ENCODE results near the gene PCCA. TPM values are rescaled to one million over a fixed set of nuclear protein-coding genes. Genes with fewer than 3 reads are reported as not detected.
A peak's percentile ranks its signal among the peaks of the same experiment; 100 is the strongest.
"Not testable (repeated sequence)": the region's sequence is repeated elsewhere in the genome, so short reads cannot be mapped to it uniquely, and the experiment has no call there.

PCCA gene
- total RNA-seq, 1 experiment from 2014 or later: 8.9 TPM

DNA sequence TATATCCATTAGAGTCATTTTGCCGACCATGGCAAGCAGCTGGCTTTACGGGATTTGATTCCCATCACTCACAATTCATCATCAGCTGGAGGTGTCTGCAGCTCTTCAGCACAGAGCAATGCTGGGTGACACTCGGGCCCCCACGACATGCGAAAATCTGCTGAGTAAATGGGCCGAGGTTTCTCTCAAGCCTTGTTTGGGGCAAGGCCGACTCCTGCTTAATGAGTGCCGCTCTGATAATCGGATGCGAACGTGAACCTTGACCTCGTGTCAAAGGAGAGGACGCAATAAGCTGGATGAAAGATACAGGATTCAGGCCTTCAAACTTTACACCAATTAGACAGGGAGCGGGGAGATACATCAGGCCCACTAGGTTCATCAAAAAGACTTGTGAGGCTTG is 434.5 kb downstream of the PCCA start:
- H3K27ac Mint-ChIP-seq (ENCODE audit: unreplicated experiment): no peak overlapping the region
- TF ChIP-seq, protein P1, sequence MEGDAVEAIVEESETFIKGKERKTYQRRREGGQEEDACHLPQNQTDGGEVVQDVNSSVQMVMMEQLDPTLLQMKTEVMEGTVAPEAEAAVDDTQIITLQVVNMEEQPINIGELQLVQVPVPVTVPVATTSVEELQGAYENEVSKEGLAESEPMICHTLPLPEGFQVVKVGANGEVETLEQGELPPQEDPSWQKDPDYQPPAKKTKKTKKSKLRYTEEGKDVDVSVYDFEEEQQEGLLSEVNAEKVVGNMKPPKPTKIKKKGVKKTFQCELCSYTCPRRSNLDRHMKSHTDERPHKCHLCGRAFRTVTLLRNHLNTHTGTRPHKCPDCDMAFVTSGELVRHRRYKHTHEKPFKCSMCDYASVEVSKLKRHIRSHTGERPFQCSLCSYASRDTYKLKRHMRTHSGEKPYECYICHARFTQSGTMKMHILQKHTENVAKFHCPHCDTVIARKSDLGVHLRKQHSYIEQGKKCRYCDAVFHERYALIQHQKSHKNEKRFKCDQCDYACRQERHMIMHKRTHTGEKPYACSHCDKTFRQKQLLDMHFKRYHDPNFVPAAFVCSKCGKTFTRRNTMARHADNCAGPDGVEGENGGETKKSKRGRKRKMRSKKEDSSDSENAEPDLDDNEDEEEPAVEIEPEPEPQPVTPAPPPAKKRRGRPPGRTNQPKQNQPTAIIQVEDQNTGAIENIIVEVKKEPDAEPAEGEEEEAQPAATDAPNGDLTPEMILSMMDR (IDR thresholded peaks at IDR 0.05; ENCODE audit: unreplicated experiment): no peak
- no peak for DNase-seq
- intact Hi-C loops (cut with micrococcal nuclease; ENCODE audit: unreplicated experiment): no loop called here
- CTCF ChIA-PET: no interaction called here
- BruUV-seq (replicated peaks): no TSS peak
- no peaks in the 10 kb centered on the region for H3K36me3 Mint-ChIP-seq (ENCODE audit: insufficient read depth, unreplicated experiment)
- H3K4me1 Mint-ChIP-seq (ENCODE audit: low read depth, unreplicated experiment): no peaks in the 10 kb centered on the region
- H3K27me3 Mint-ChIP-seq (ENCODE audit: unreplicated experiment): no peaks in the 10 kb centered on the region
- H3K9me3 Mint-ChIP-seq (ENCODE audit: low read depth, unreplicated experiment): no peaks in the 10 kb centered on the region
- no peak overlapping the region for H3K4me3 Mint-ChIP-seq (ENCODE audit: low read depth, unreplicated experiment)

DNA sequence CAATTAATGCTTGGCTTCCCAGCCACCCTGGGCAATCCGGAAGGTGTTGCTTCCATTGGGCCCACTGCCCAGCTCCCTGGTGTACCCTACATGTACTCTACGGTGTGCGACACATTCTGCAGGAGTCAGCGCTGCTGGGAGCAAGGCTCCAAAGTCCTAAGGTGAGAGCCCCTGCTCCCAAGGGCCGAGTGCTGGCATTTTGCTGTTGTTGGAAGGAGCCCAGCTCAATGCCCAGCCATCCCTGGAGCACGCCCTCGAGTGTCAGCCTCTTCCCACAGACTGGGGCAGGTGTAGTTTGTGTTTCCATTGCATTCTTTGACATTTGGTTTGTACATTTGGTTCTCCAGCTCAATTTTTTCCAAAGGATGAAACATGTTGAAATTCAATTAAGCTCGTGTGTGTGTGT is 435.1 kb downstream of the PCCA start:
- TF ChIP-seq, protein P1 (IDR thresholded peaks at IDR 0.05; ENCODE audit: unreplicated experiment): no peak
- CTCF ChIA-PET: no interaction called here
- BruUV-seq (replicated peaks): no TSS peak
- Mint-ChIP-seq H3K4me3 (ENCODE audit: low read depth, unreplicated experiment) (no peak overlapping the region), H3K27me3 (ENCODE audit: unreplicated experiment) (no peaks in the 10 kb centered on the region), H3K36me3 (ENCODE audit: insufficient read depth, unreplicated experiment) (no peaks in the 10 kb centered on the region), H3K9me3 (ENCODE audit: low read depth, unreplicated experiment) (no peaks in the 10 kb centered on the region), H3K4me1 (ENCODE audit: low read depth, unreplicated experiment) (no peaks in the 10 kb centered on the region), H3K27ac (ENCODE audit: unreplicated experiment) (no peak overlapping the region)
- no peak for DNase-seq
- intact Hi-C loops (cut with micrococcal nuclease; ENCODE audit: unreplicated experiment): no loop called here

DNA sequence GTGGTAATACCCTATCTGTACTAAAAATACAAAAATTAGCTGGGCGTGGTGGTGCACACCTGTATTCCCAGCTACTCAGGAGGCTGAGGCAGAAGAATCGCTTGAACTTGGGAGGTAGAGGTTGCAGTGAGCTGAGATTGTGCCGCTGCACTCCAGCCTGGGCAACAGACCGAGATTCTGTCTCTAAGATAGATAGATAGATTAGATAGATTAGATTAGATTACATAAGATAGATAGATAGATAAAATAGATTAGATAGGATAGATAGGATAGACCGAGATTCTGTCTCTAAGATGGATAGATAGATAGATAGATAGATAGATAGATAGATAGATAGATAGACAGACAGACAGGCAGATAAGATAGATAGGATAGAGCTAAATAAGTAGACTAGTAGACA is 435.8 kb downstream of the PCCA start:
- CTCF ChIA-PET; DNase-seq; H3K9me3 Mint-ChIP-seq (ENCODE audit: low read depth, unreplicated experiment); H3K27me3 Mint-ChIP-seq (ENCODE audit: unreplicated experiment); intact Hi-C loops (cut with micrococcal nuclease; ENCODE audit: unreplicated experiment); H3K4me3 Mint-ChIP-seq (ENCODE audit: low read depth, unreplicated experiment); H3K4me1 Mint-ChIP-seq (ENCODE audit: low read depth, unreplicated experiment); BruUV-seq (replicated peaks); H3K36me3 Mint-ChIP-seq (ENCODE audit: insufficient read depth, unreplicated experiment): not testable (repeated sequence)
- peak overlapping the region; percentile 14 for H3K27ac Mint-ChIP-seq (ENCODE audit: unreplicated experiment)

DNA sequence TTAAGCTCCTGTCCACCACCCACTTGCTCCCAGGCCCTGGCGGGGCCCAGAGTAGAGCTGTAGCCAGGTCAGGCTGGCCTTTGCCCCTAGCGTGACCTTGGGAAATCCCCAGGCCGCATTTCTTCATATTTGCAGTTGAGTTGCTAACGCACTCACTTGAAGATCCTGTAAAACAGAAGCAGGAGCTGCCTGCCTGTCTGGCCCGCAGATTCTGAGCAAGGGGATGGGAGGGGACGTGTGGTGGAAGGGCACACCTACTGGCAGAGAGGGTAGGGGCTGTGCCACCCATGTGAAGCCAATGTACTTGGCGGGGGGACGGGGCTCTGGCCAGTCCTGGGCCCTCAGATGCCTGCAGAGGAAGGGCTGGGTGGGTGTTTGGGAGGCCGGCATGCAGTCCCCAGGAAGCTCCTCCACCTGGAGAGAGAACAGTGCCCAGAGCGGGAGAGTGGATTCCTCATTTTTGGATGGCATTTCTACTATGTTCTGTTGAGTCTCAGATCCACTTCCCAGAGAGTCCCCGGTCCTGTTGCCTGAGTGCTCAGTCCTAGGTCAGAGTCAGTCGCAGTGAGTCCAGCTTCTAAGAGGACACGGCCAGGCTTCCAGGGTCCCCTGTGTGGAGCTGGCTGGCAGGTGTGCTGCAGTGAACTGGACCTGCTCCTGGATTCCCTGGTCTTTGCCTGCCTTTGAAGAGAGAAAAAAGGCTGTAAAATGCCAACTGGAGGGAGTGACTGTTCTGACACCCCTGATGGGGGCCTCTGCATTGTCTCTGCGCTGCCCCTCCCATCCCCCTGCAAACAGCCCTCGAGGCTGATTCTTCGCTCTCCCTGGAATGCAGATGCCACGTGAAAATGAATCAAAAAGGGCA is 436.8 kb downstream of the PCCA start:
- Mint-ChIP-seq H3K36me3 (ENCODE audit: insufficient read depth, unreplicated experiment) (no peaks in the 10 kb centered on the region), H3K27me3 (ENCODE audit: unreplicated experiment) (no peaks in the 10 kb centered on the region), H3K9me3 (ENCODE audit: low read depth, unreplicated experiment) (no peaks in the 10 kb centered on the region), H3K4me3 (ENCODE audit: low read depth, unreplicated experiment) (no peak overlapping the region), H3K27ac (ENCODE audit: unreplicated experiment) (no peak overlapping the region), H3K4me1 (ENCODE audit: low read depth, unreplicated experiment) (no peaks in the 10 kb centered on the region)
- DNase-seq: no peak
- TF ChIP-seq, protein P1 (IDR thresholded peaks at IDR 0.05; ENCODE audit: unreplicated experiment): no peak
- BruUV-seq (replicated peaks): no TSS peak
- intact Hi-C loops (cut with micrococcal nuclease; ENCODE audit: unreplicated experiment): no loop called here
- CTCF ChIA-PET: no interaction called here

DNA sequence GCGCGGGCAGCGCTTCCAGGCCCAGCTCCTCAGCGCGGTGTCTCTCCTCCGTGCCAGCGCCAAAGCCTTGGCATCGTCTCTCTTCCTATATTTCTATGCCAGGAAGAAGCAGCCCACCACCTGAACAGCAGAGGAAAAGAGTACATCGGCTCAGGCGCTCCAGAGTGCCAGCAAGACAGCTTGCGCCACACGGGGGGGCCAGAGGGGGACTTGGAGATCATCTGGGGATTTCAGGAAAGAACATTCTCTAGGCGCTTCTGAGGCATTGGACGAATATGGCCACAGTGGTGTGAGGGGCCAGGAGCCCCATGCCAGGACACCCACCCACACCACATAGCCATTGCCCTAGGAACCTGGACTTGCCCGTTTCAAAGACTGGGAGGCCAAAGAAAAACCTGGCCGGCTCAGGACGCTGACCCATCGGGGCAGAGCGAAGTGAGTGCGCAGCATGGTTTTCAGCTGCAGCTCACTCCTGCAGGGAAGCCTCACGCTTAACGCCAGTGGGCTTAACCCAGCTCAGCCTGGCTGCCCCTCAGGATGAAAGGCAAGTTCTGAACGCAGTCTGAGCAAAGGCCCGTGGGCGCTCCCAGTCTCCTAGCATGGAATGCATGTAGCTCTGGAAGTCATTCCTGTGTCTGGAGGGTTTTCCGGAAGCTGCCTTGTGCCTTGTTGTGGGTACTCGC is 437.6 kb downstream of the PCCA start:
- Mint-ChIP-seq H3K27me3 (ENCODE audit: unreplicated experiment) (no peaks in the 10 kb centered on the region), H3K9me3 (ENCODE audit: low read depth, unreplicated experiment) (no peaks in the 10 kb centered on the region), H3K36me3 (ENCODE audit: insufficient read depth, unreplicated experiment) (no peaks in the 10 kb centered on the region), H3K27ac (ENCODE audit: unreplicated experiment) (no peak overlapping the region), H3K4me3 (ENCODE audit: low read depth, unreplicated experiment) (no peak overlapping the region), H3K4me1 (ENCODE audit: low read depth, unreplicated experiment) (no peaks in the 10 kb centered on the region)
- intact Hi-C loops (cut with micrococcal nuclease; ENCODE audit: unreplicated experiment): no loop called here
- no peak for DNase-seq
- CTCF ChIA-PET: no interaction called here
- no TSS peak for BruUV-seq (replicated peaks)
- TF ChIP-seq, protein P1 (IDR thresholded peaks at IDR 0.05; ENCODE audit: unreplicated experiment): no peak
